Mucosa of stomach (tissue), 1 donor: Measurements from ENCODE around the gene FXYD6.
"Not testable (repeated sequence)": the region's sequence is repeated elsewhere in the genome, so short reads cannot be mapped to it uniquely, and the experiment has no call there.

Experiments
- H3K27me3 ChIP-seq: one replicate; pipeline ENCODE4 v1.7.0; 2013; ENCODE audit warnings: mild to moderate bottlenecking, low read length; ENCODE audit not compliant: control insufficient read depth, insufficient read depth
- H3K36me3 ChIP-seq: one replicate; pipeline ENCODE4 v1.7.0; 2013; ENCODE audit warnings: low read length; ENCODE audit not compliant: control insufficient read depth, insufficient read depth
- H3K4me1 ChIP-seq: one replicate; pipeline ENCODE4 v1.7.0; 2013; ENCODE audit warnings: mild to moderate bottlenecking, low read length; ENCODE audit not compliant: control insufficient read depth, insufficient read depth
- H3K4me3 ChIP-seq: one replicate; pipeline ENCODE4 v1.7.0; 2013; ENCODE audit warnings: low read length
- H3K9ac ChIP-seq: one replicate; pipeline ENCODE4 v1.7.0; 2013; ENCODE audit warnings: mild to moderate bottlenecking, low read length, moderate library complexity
- H3K9me3 ChIP-seq: one replicate; pipeline ENCODE4 v1.7.0; 2013; ENCODE audit warnings: mild to moderate bottlenecking, low read length, moderate library complexity; ENCODE audit not compliant: control insufficient read depth
- donor health status: Pancreatic carcinoma.

The FXYD6 gene

DNA sequence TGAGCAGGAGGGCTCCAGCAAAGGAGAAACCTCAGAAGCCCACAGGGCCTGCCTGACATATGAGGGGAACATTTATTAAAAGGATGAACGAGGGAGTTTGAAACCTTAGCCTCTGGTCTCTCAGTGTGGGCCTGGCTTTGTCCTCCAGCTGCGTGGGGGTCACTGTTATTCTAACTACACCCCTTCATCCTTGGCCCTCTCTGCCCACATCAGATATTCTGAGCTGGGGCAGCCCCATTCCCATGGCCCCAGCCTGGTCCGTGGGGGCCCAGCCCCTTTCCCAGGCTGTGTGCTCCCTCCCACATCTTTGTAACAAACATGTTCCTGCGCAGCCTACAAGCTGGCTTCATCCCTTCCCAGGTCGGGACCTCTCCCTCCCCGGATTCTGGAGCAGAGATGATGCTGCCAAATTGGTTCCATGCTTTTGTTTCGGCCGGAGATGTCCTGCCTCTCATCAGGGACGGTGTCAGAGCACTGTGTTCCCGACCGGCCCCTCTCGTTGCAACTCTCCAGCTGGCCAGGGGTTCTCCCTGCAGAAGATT lies 4.0 kb downstream of the FXYD6 start:
- H3K4me1 ChIP-seq, result peaks cover 8% of the 10 kb centered on the region
- no peak overlapping the region for H3K9ac ChIP-seq
- H3K4me3 ChIP-seq, result no peak overlapping the region
- H3K27me3 ChIP-seq, result peaks cover 51% of the 10 kb centered on the region
- H3K9me3 ChIP-seq, result no peaks in the 10 kb centered on the region
- no peaks in the 10 kb centered on the region for H3K36me3 ChIP-seq

DNA sequence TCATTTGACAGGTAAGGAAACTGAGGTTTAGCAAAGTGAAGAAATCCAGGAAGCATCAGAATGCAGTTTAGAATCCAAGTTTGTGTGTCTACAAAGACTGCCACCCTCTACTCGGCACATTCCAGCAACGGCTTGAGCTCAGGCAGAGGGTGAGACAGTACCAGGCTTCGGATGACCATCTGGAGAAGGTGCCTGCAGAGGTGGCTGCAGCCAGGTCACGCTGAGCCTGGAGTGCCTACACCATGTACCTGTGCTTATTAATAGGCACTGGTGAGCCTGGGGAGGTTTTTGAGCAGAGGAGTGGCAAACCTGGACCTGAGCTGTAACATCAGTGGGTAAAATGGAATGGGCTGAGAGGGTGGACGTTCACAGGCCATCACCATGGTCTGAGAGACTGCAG lies 4.7 kb downstream of the FXYD6 start:
- Histone ChIP-seq H3K9me3 (no peaks in the 10 kb centered on the region), H3K4me1 (peaks cover 8% of the 10 kb centered on the region), H3K9ac (no peak overlapping the region), H3K36me3 (no peaks in the 10 kb centered on the region), H3K4me3 (no peak overlapping the region), H3K27me3 (peaks cover 44% of the 10 kb centered on the region)

- Histone ChIP-seq H3K4me1 (peaks cover 5% of the 10 kb centered on the region), H3K27me3 (peaks cover 39% of the 10 kb centered on the region), H3K9me3 (no peaks in the 10 kb centered on the region), H3K4me3 (no peak overlapping the region), H3K36me3 (no peaks in the 10 kb centered on the region), H3K9ac (no peak overlapping the region)
These were observed 5.3 kb downstream of the FXYD6 start for GRCh38 chr11:117871160-117871559.

DNA sequence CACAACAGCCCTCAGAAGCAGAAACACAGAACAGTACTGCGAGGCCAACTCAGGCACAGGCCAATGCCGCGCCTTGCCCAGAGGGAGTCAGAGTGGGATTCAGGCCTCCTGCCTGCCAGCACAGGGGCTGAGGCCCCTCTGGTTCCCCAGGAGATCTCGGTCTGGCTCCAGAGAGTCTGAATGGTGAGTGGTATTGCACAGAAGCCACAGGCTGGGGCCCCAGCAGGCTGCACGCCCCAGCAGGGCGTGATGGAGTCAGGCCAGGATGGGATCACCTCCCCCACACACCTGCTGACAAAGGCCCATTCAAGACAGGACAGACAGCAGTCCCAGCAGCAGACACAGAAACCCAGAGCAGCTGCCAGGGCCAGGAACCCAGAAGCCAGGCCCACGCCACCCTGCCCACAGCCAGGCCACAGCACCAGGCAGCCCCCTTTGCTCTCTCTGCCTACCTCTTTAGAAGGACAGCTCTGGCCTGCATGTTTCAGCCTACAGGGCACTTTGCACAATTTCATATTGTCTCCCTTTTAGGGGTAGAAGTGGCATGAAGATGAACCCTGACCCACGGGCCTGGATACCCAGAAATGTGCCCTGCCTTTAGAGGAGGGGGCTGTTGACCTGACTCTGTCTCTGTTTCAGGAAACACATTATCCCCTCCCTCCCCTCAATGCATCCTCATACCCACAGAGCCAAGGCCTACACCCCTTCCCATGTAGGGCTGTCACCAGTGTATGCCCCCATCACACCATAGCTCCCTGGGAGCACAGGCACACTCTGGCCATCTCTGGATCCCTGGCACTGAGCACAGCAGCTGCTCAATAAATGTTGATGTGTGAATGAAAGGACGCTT lies 6.1 kb downstream of the FXYD6 start:
- Histone ChIP-seq H3K9me3 (no peaks in the 10 kb centered on the region), H3K9ac (no peak overlapping the region), H3K36me3 (no peaks in the 10 kb centered on the region), H3K4me1 (no peaks in the 10 kb centered on the region), H3K27me3 (peaks cover 31% of the 10 kb centered on the region), H3K4me3 (no peak overlapping the region)

DNA sequence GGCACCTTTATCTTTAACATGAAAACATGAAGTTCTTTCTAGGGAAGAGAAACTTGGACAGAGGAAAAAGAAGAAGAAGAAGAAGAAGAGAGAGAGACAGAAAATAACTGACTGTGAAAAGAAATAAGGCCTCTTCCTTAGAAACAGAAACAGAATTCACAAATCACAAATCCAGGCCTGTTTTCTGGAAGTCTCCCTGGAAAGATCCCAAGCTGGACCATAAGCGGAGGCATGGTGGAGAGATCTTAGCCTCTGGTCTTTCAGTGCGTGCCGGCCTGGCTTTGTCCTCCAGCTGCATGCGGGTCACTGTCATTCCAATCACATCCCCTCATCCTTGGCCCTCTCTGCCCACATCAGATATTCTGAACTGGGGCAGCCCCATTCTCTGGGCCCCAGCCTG lies 6.9 kb downstream of the FXYD6 start:
- Histone ChIP-seq H3K4me3 (no peak overlapping the region), H3K36me3 (no peaks in the 10 kb centered on the region), H3K9me3 (no peaks in the 10 kb centered on the region), H3K4me1 (no peaks in the 10 kb centered on the region), H3K9ac (no peak overlapping the region), H3K27me3 (peaks cover 24% of the 10 kb centered on the region)

DNA sequence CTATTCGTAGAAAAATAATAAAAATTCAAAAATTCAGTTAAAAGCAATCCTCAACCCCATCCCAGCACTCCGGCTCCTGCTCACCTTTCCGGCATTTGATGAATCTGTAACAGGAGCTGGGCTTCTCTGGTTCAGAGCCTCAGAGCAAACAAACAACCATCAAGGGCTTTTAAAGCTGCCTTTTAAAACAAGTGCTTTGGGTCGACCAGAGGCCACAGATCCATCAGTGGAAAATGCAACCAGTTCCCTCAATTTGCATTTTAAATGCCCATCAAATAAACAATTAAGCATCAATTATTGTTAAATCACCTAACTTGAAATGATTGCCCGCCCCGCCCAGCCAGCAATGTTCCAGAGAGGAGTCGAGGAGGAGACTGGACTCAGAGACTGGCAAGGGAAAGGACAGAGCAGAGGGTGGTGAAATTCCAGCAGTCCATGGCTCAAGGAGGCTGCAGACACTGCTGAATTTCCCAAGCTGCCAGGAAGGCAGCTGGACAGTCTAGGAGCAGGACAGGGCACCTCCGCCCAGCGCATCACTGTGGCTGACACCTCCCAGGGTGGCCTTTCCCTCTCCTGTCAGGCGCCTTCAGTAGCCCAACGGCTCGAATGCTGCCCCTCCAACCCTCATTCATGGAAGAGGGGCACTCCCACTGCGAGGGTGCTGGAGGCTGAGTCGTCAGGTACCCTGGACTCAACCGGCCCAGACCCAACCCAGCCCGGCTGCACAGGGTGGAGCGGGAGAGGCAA lies 7.5 kb downstream of the FXYD6 start:
- Histone ChIP-seq H3K4me3 (no peak overlapping the region), H3K36me3 (no peaks in the 10 kb centered on the region), H3K27me3 (peaks cover 18% of the 10 kb centered on the region), H3K4me1 (no peaks in the 10 kb centered on the region), H3K9me3 (no peaks in the 10 kb centered on the region), H3K9ac (no peak overlapping the region)

GRCh38 chr11:117868088-117868487 lies 8.4 kb downstream of the FXYD6 start:
- peaks cover 9% of the 10 kb centered on the region for H3K27me3 ChIP-seq
- no peaks in the 10 kb centered on the region for H3K4me1 ChIP-seq
- H3K4me3 ChIP-seq, result no peak overlapping the region
- no peaks in the 10 kb centered on the region for H3K36me3 ChIP-seq
- H3K9ac ChIP-seq, result no peak overlapping the region
- no peaks in the 10 kb centered on the region for H3K9me3 ChIP-seq

DNA sequence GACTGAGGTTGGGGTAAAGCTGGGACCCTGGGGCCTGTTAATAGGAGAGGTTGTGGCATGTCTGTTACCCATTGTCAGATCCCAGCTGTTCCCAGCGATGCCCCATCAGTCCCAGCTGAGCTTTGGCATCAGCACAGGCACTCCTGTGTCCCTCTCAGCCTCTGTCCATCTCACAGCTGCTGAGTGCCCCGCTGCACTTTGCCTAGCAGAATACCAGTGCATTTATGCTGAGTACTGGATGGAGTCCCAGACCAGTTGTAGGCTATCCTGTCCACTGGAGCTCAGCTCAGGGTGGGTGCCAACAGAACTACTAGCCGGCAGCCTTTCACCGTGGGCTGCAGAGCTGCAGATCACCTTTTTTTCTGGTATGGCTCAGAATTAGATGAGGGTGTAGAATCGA lies 9.9 kb downstream of the FXYD6 start:
- no peak overlapping the region for H3K9ac ChIP-seq
- H3K4me1 ChIP-seq, result no peaks in the 10 kb centered on the region
- no peaks in the 10 kb centered on the region for H3K9me3 ChIP-seq
- H3K27me3 ChIP-seq, result no peaks in the 10 kb centered on the region
- H3K36me3 ChIP-seq, result no peaks in the 10 kb centered on the region
- no peak overlapping the region for H3K4me3 ChIP-seq

- not testable (repeated sequence) for H3K36me3 ChIP-seq, H3K4me1 ChIP-seq, H3K9me3 ChIP-seq, H3K4me3 ChIP-seq, H3K27me3 ChIP-seq, H3K9ac ChIP-seq
These were observed 10.9 kb downstream of the FXYD6 start for GRCh38 chr11:117865546-117865945.

GRCh38 chr11:117863383-117863782 lies 13.1 kb downstream of the FXYD6 start:
- Histone ChIP-seq H3K36me3 (no peaks in the 10 kb centered on the region), H3K9me3 (no peaks in the 10 kb centered on the region), H3K9ac (no peak overlapping the region), H3K4me3 (no peak overlapping the region), H3K27me3 (peaks cover 4% of the 10 kb centered on the region), H3K4me1 (no peaks in the 10 kb centered on the region)

DNA sequence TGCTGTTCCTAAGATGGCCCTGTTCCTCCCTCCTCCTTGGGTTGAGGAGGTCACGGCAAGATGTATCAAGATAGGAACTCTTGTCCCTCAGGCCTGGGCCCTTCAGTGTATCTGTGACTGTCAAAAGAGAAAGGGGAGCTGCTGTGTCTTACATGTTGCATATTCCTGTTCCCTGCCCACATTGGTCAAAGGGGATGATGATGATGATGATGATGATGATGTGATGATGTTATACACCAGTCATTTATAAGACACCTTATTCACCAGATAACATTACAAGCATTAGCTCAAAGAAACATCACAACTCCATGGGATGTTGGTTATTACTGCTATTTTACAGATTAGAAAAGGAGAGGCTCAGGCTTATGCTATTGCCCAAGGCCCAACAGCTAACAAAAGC lies 13.7 kb downstream of the FXYD6 start:
- no peak overlapping the region for H3K9ac ChIP-seq
- H3K4me3 ChIP-seq, result no peak overlapping the region
- H3K9me3 ChIP-seq, result no peaks in the 10 kb centered on the region
- peaks cover 4% of the 10 kb centered on the region for H3K27me3 ChIP-seq
- H3K36me3 ChIP-seq, result no peaks in the 10 kb centered on the region
- H3K4me1 ChIP-seq, result no peaks in the 10 kb centered on the region

- no peak overlapping the region for H3K4me3 ChIP-seq
These were observed 14.3 kb downstream of the FXYD6 start for GRCh38 chr11:117862019-117862725.

More at GRCh38 chr11:117862019-117862725, 14.3 kb downstream of the FXYD6 start:
- no peak overlapping the region for H3K9ac ChIP-seq
- H3K4me1 ChIP-seq, result no peaks in the 10 kb centered on the region
- no peaks in the 10 kb centered on the region for H3K9me3 ChIP-seq
- peaks cover 4% of the 10 kb centered on the region for H3K27me3 ChIP-seq
- H3K36me3 ChIP-seq, result no peaks in the 10 kb centered on the region
